ENCODE results near the gene CCNA2. TPM values are rescaled to one million over a fixed set of nuclear protein-coding genes. Genes with fewer than 3 reads are reported as not detected.

Gene CCNA2
- total RNA-seq, 4 donors from 2014 or later: 0.89 to 2.9 (median 1.4) TPM

DNA sequence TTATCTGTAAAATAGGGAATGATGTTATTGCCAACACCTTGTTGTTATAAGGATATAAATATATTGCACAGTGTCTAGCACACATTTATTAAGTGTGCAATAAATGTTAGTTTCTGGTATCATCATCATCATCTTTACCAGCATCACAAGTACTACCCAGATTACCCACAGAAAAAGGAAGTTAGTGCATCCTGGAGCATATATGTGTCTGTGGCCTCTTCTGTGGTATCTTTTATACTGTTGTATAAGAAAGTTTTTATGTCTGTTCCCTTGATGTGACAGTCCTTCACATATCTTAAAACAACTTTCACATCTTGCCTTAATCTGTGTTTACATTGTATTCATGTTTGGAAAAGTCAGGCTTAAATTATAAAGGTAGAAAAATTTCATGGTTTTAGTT is 12.6 kb downstream of the CCNA2 start:
- TF ChIP-seq POLR2AphosphoS5 (IDR thresholded peaks at IDR 0.05): no peak
- TF ChIP-seq, protein P1, sequence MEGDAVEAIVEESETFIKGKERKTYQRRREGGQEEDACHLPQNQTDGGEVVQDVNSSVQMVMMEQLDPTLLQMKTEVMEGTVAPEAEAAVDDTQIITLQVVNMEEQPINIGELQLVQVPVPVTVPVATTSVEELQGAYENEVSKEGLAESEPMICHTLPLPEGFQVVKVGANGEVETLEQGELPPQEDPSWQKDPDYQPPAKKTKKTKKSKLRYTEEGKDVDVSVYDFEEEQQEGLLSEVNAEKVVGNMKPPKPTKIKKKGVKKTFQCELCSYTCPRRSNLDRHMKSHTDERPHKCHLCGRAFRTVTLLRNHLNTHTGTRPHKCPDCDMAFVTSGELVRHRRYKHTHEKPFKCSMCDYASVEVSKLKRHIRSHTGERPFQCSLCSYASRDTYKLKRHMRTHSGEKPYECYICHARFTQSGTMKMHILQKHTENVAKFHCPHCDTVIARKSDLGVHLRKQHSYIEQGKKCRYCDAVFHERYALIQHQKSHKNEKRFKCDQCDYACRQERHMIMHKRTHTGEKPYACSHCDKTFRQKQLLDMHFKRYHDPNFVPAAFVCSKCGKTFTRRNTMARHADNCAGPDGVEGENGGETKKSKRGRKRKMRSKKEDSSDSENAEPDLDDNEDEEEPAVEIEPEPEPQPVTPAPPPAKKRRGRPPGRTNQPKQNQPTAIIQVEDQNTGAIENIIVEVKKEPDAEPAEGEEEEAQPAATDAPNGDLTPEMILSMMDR (IDR thresholded peaks at IDR 0.05): no peak
- Histone ChIP-seq H3K9me3 (no peaks in the 10 kb centered on the region), H3K4me3 (no peak overlapping the region), H3K27me3 (no peaks in the 10 kb centered on the region), H3K4me1 (no peaks in the 10 kb centered on the region), H3K36me3 (peaks cover 7 to 100% of the 10 kb centered on the region in 2 donors), H3K27ac (no peak overlapping the region)
- ATAC-seq: no peak

DNA sequence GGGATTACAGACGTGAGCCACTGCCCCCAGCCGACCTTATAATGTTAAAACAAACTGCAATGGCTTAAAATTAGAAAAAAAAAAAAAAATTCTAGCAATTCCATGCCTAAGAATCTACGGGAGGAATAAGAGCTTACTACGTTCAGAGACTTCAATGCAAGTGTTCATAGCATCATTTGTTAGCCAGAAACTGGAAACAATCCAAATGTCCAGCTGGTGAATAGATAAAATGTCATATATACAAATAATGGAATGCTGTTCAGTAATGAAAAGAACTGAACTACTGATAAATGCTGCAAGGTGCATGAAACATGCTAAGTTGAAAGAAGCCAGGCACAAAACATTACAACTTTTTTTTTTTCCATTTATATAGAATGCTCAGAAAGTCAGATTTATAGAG is 17.3 kb downstream of the CCNA2 start:
- no peaks in the 10 kb centered on the region for H3K27me3 ChIP-seq
- H3K4me1 ChIP-seq: peaks cover 0 to 29% (median 6%) of the 10 kb centered on the region in 3 donors
- TF ChIP-seq POLR2AphosphoS5 (IDR thresholded peaks at IDR 0.05): no peak
- TF ChIP-seq, protein P1 (IDR thresholded peaks at IDR 0.05): no peak
- no peak for TF ChIP-seq EP300 (IDR thresholded peaks at IDR 0.05)
- TF ChIP-seq POLR2A (IDR thresholded peaks at IDR 0.05): no peak
- no peak overlapping the region for H3K4me3 ChIP-seq
- H3K36me3 ChIP-seq: peaks cover 7 to 90% of the 10 kb centered on the region in 2 donors
- 20 to 54% methylated on average over 1 to 4 of the region's 4 CpGs for WGBS, 2 donors (ENCODE audit: low coverage in 1 of 2)
- H3K27ac ChIP-seq: no peak overlapping the region
- H3K9me3 ChIP-seq: no peaks in the 10 kb centered on the region
- ATAC-seq: no peak

DNA sequence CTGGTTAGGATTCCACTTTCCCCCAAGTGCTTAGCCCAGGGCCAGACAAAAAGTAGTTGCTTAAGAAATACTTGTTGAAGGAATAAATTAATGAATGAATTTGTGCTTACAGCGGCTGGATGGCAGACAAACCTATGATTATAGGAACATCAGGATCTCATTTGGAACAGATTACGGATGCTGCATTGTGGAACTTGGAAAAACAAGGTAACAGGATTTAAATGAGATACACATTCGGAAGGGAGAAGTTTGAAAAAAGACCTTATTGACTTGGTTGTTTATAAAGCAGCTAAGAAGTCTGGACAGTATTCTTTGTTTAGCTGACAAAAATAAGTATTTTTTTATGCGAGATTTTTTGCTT is 22.0 kb downstream of the CCNA2 start:
- no peak for ATAC-seq
- Histone ChIP-seq H3K9me3 (no peaks in the 10 kb centered on the region), H3K27ac (peak overlapping the region; percentile 86 to 97 (median 90)), H3K36me3 (peaks cover 0 to 43% of the 10 kb centered on the region in 2 donors), H3K4me1 (peaks cover 0 to 34% (median 6%) of the 10 kb centered on the region in 3 donors), H3K4me3 (peak overlapping the region; percentile 84 to 99), H3K27me3 (no peaks in the 10 kb centered on the region)
- TF ChIP-seq, protein P1 (IDR thresholded peaks at IDR 0.05): no peak
- TF ChIP-seq POLR2A (IDR thresholded peaks at IDR 0.05) (no peak), POLR2AphosphoS5 (IDR thresholded peaks at IDR 0.05) (no peak), EP300 (IDR thresholded peaks at IDR 0.05) (no peak)
- 15 to 22% methylated on average over 4 of the region's 4 CpGs for WGBS, 2 donors (ENCODE audit: low coverage in 1 of 2)

DNA sequence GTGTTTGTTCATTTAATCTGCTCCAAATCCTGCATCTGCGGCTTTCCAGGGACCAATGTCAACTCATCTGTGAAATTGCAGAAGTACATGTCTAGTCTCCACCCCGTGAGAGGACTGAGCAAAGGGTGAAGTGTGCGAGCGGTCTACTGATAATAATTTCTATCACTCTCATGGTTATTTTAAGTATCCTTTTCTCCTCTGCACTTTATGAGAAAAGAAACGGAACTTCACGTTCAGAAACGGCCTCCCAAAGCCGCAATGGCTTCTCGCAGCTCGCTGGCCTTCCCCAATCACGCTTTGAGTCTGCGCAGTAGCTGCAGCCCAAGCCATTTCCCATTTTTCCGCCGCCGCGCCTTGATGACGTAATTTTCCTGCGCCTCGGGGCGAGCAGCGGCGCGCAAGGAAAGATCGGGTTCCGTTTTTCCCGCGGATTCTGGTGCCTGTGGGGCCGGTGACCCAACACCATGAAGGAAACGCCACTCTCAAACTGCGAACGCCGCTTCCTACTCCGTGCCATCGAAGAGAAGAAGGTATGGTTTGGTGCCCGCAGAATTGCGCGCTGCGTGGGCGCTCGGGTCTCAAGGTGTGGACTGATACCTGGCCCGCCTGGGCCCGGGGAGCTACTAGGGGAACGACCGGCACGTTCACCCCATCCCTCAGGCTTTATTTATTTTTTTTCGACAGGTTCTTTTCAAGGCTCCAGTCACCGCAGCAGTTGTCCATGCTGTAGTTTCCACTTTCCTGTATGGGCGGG is 22.5 kb downstream of the CCNA2 start, which contains the start of gene EXOSC9:
Gene EXOSC9 (plus strand): TSS at position 363 of the 754 bp plus-strand sequence. CDS start 102 bp downstream, at position 465.
- WGBS, 2 donors (ENCODE audit: low coverage in 1 of 2): 0% methylated on average over 11 to 31 of the region's 48 CpGs
- Histone ChIP-seq H3K27ac (peak within 1 kb of the TSS; percentile 86 to 97 (median 90)), H3K27me3 (no peaks in the 10 kb centered on the region), H3K4me1 (peaks cover 0 to 34% (median 6%) of the 10 kb centered on the region in 3 donors), H3K36me3 (peaks cover 0 to 37% of the 10 kb centered on the region in 2 donors), H3K4me3 (peak within 1 kb of the TSS; percentile 84 to 99), H3K9me3 (no peaks in the 10 kb centered on the region)
- ATAC-seq: peak; percentile 95
- TF ChIP-seq, protein P1 (IDR thresholded peaks at IDR 0.05): peak in 2 of 4 experiments; percentile 8 to 11
- TF ChIP-seq EP300 (IDR thresholded peaks at IDR 0.05) (no peak), POLR2A (IDR thresholded peaks at IDR 0.05) (peak; percentile 58 to 78), POLR2AphosphoS5 (IDR thresholded peaks at IDR 0.05) (peak; percentile 97)

DNA sequence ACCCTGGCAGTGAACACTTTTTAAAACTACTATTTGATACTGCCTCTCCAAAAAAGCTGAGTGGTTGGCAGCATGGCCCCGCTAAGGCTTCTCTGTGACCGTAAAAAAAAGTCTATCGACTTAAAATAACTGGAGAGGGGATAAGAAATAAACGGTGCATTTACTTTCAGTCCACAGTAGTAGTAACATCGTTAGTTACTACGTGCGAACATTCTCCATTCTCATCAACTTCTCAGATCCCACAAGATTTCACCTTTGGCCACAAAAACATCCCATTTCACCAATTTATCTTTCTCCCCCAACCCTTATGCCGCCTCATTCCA is 23.1 kb downstream of the CCNA2 start:
- Histone ChIP-seq H3K27ac (peak overlapping the region; percentile 86 to 97 (median 90)), H3K36me3 (peaks cover 0 to 32% of the 10 kb centered on the region in 2 donors), H3K4me3 (peak overlapping the region; percentile 84 to 99), H3K27me3 (no peaks in the 10 kb centered on the region), H3K4me1 (peaks cover 0 to 34% (median 6%) of the 10 kb centered on the region in 3 donors), H3K9me3 (no peaks in the 10 kb centered on the region)
- TF ChIP-seq EP300 (IDR thresholded peaks at IDR 0.05) (no peak), POLR2AphosphoS5 (IDR thresholded peaks at IDR 0.05) (no peak), POLR2A (IDR thresholded peaks at IDR 0.05) (no peak)
- TF ChIP-seq, protein P1 (IDR thresholded peaks at IDR 0.05): no peak
- ATAC-seq: peak; percentile 35
- WGBS, 2 donors (ENCODE audit: low coverage in 1 of 2): 29 to 47% methylated on average over 8 of the region's 8 CpGs
